Astrocyte (in vitro differentiated cells and primary cell): ENCODE data around the gene SDHAF2.

ENCODE experiments used
- EZH2 ChIP-seq: IDR thresholded peaks from 2 replicates; pipeline ENCODE4 v1.6.1; 2012; ENCODE audit warnings: mild to moderate bottlenecking, low read length, inconsistent platforms; ENCODE audit not compliant: insufficient read depth
- TF ChIP-seq, protein P1 (sequence below): IDR thresholded peaks from 2 replicates; pipeline ENCODE4 v1.5.1; 2011; ENCODE audit warnings: low read depth, mild to moderate bottlenecking, inconsistent platforms, low read length, moderate library complexity; ENCODE audit not compliant: insufficient read depth

DNA sequence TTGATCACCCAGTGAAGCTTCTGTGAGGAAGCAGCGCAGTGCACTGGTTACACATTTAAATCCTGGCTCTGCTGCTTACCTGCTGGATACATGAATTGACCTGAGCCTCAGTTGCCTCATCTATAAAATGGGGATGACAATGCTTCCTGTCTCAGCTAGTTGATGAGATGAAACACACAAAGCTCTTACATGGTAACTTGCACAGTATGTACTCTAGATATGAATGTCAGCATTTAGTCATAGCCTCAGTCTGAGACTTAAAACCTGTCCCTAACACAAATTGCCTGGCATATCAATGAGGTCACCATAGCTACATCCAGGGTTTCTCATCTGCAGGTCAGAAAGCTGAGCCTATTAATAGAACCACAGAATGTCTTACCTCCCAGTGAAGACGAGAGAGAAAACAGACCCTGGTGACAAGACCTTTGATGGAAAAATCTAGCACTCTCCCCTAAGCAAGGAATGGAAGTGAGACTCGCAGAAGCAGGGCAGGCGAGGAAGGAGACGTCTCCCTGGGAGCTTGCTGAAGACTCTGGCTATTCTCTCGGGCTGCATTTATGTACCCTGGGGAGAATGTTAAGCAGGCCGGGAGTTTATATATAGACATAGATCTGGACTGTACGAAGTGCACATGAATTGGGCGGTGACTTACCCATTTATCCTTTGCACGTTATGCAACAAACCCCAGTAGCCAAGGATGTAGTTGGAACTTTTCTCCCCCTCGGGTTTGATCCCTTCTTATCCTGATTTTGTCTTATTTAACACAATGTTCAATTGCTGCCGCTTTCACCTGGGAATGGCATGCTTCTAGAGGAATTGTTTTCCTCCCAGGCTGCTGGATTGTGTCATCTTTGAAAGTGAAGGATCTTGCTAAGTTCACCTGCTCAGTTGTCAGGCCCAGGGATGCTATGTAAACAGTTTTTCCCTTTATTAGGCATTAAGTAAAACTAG lies 18.0 kb downstream of the SDHAF2 start:
- TF ChIP-seq, protein P1, sequence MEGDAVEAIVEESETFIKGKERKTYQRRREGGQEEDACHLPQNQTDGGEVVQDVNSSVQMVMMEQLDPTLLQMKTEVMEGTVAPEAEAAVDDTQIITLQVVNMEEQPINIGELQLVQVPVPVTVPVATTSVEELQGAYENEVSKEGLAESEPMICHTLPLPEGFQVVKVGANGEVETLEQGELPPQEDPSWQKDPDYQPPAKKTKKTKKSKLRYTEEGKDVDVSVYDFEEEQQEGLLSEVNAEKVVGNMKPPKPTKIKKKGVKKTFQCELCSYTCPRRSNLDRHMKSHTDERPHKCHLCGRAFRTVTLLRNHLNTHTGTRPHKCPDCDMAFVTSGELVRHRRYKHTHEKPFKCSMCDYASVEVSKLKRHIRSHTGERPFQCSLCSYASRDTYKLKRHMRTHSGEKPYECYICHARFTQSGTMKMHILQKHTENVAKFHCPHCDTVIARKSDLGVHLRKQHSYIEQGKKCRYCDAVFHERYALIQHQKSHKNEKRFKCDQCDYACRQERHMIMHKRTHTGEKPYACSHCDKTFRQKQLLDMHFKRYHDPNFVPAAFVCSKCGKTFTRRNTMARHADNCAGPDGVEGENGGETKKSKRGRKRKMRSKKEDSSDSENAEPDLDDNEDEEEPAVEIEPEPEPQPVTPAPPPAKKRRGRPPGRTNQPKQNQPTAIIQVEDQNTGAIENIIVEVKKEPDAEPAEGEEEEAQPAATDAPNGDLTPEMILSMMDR = no peak
- TF ChIP-seq EZH2 = no peak
